Ishikawa (cell line): ENCODE results near the gene GM2A.

Source experiments
- CEBPB ChIP-seq: IDR thresholded peaks from 2 replicates; pipeline ENCODE4 v1.6.1; 2012
- EGR1 ChIP-seq: IDR thresholded peaks from 2 replicates; pipeline ENCODE4 v1.6.1; 2012
- EP300 ChIP-seq: IDR thresholded peaks from 2 replicates; pipeline ENCODE4 v1.6.1; 2012; ENCODE audit warnings: borderline replicate concordance
- FOXM1 ChIP-seq: IDR thresholded peaks from 2 replicates; pipeline ENCODE4 v1.6.1; 2012; ENCODE audit warnings: low read depth, borderline replicate concordance
- NFIC ChIP-seq: IDR thresholded peaks from 2 replicates; pipeline ENCODE4 v1.6.1; 2012
- RAD21 ChIP-seq: IDR thresholded peaks from 2 replicates; pipeline ENCODE4 v1.6.1; 2012; ENCODE audit warnings: low read depth
- USF1 ChIP-seq: IDR thresholded peaks from 2 replicates; pipeline ENCODE4 v1.6.1; 2012
- YY1 ChIP-seq: IDR thresholded peaks from 2 replicates; pipeline ENCODE4 v1.6.1; 2012; ENCODE audit warnings: low read depth
- ZBTB7A ChIP-seq: IDR thresholded peaks from 2 replicates; pipeline ENCODE4 v1.6.1; 2012; ENCODE audit warnings: low read depth

GRCh38 chr5:151249281-151249680 lies 3.7 kb upstream of the GM2A start:
- no peak for TF ChIP-seq FOXM1
- TF ChIP-seq EGR1, result no peak
- no peak for TF ChIP-seq ZBTB7A
- TF ChIP-seq USF1, result no peak
- TF ChIP-seq YY1, result no peak
- TF ChIP-seq NFIC, result no peak
- no peak for TF ChIP-seq EP300
- no peak for TF ChIP-seq CEBPB
- no peak for TF ChIP-seq RAD21
